Right cardiac atrium (tissue), 5 donors: ENCODE data around the gene RNF128. TPM values are rescaled to one million over a fixed set of nuclear protein-coding genes. Genes with fewer than 3 reads are reported as not detected.
A peak's percentile ranks its signal among the peaks of the same experiment; 100 is the strongest.

Experiments used
- ATAC-seq, 2 donors: fragments of 200-7000 bp; cut with Tn5 transposase; one replicate each; pipeline versions ENCODE4 v1.8.0 to v1.9.1; 2020; ENCODE audit warnings: moderate library complexity in 2 of 2, mild to moderate bottlenecking in 1 of 2
- DNase-seq, 3 donors: peaks; one replicate each; pipeline ENCODE4 v3.0.0-alpha.2; 2020
- H3K27ac ChIP-seq: one replicate; pipeline ENCODE4 v1.5.1; 2013; ENCODE audit warnings: mild to moderate bottlenecking, low read length, control low read depth, moderate library complexity
- H3K27me3 ChIP-seq: one replicate; pipeline ENCODE4 v1.6.1; 2013; ENCODE audit not compliant: control insufficient read depth, insufficient read depth
- H3K4me1 ChIP-seq: one replicate; pipeline ENCODE4 v1.6.1; 2013; ENCODE audit warnings: low read length; ENCODE audit not compliant: control insufficient read depth, insufficient read depth
- H3K4me3 ChIP-seq: one replicate; pipeline ENCODE4 v1.5.1; 2013; ENCODE audit warnings: low read length, control low read depth
- H3K9me3 ChIP-seq: one replicate; pipeline ENCODE4 v1.6.1; 2013; ENCODE audit warnings: low read length; ENCODE audit not compliant: control insufficient read depth
- WGBS: extraction: QIAGEN DNeasy Blood & Tissue Kit; methylation state at CpG from one replicate; pipeline ENCODE4 v1.1.7; 2013; 5-methylcytosine and 5-hydroxymethylcytosine counted together
- intact Hi-C, 4 donors: fragments of 100-400 bp; cut with DNase I; formaldehyde crosslinking; loops; one replicate each; pipeline versions ENCODE4 v1.11.0 to v1.14.0; 2022 to 2023
- polyA plus RNA-seq: library from polyadenylated mRNA; stranded (reverse); fragments of 200-250 nt; gene quantifications from one replicate; pipeline ENCODE4 v1.2.3, GENCODE V29; 2013
- total RNA-seq, 4 donors: library from RNA; stranded (reverse); fragmentation: NEBNext Ultra II Directional; extraction: Animal tissue kit (Norgen Biotek cat#: 25700); gene quantifications; one replicate each; pipeline ENCODE4 v1.2.1, GENCODE V29; 2021
- donor health status: healthy with polysubstance abuse.
- donor health status: DM: no; HTN: yes; CAD: no.
- donor health status: DM: no; HTN: no; CAD: no.
- donor health status: DM: no; HTN: yes; CAD: no; lungs with severe emphysema.
- donor health status: DM: yes; HTN: yes; CAD: no.

Gene RNF128
- total and polyA plus RNA-seq, 5 donors, result 0.25 to 2.1 (median 1.1) TPM

DNA sequence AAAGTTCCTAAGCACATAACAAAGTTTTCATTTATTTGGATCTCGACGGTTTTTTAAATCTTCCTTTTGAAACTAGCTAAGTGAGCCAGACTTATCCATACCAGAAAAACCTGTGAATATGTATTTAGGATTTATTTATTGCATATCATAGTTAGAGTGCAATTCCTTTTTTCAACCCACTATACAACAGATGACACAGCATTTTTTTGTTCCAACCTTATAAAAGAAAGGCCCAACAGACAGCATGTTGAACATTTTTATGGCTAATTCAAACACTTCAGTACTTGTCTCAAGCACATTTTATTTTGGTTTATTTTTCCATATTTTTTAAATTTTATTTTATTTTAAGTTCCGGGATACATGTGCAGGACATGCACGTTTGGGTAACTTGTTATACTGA, 15.1 kb upstream of the RNF128 start:
- ATAC-seq (no peak), DNase-seq (no peak)
- 81% methylated on average over 4 of the region's 4 CpGs for WGBS
- no peak overlapping the region for H3K27ac ChIP-seq
- H3K4me3 ChIP-seq, result no peak overlapping the region
- no peaks in the 10 kb centered on the region for H3K27me3 ChIP-seq
- H3K4me1 ChIP-seq, result no peaks in the 10 kb centered on the region
- intact Hi-C loops, result no loop called here
- no peaks in the 10 kb centered on the region for H3K9me3 ChIP-seq

DNA sequence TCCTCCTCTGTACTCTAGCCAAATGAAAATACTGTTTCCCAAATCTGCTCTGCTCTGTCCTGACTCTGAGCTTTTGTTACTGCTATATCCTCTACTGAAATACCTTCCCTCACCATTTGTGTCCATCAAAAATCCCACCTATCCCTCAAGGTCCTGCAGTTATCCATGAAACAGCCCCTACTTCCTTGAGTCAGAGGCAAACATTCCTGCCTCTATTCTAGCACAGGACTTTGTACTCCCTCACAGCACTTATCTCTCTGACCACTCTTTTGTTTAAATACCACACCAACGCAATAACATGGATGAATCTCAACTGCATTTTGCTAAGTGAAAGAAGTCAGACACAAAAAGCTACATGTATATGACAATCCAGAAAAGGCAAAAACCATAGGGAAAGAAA, 10.5 kb upstream of the RNF128 start:
- H3K27ac ChIP-seq, result no peak overlapping the region
- H3K27me3 ChIP-seq, result no peaks in the 10 kb centered on the region
- intact Hi-C loops, result no loop called here
- H3K9me3 ChIP-seq, result no peaks in the 10 kb centered on the region
- no peak overlapping the region for H3K4me3 ChIP-seq
- ATAC-seq (no peak), DNase-seq (no peak)
- H3K4me1 ChIP-seq, result no peaks in the 10 kb centered on the region
- WGBS, result 42% methylated on average over 1 of the region's 1 CpG

DNA sequence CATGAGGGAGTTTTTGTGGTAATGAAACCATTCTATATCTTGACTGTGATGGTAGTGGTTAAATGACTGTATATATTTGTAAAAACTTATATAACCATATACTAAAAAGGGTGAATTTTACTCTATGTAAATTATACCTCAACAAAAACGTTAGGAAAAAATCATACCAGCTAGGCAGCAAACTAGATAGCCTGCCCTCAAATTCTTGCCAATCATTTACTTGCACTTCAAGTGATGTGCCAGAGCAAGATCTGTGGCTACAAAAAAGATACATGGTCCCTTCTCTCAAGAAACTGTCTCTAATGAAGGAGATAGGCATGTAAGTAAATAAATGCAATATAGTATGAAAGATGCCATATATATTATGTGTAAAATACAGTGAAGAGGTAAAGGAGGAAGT, 10.0 kb upstream of the RNF128 start:
- Histone ChIP-seq H3K9me3 (no peaks in the 10 kb centered on the region), H3K4me3 (no peak overlapping the region), H3K27ac (no peak overlapping the region), H3K27me3 (no peaks in the 10 kb centered on the region), H3K4me1 (no peaks in the 10 kb centered on the region)
- intact Hi-C loops, result no loop called here
- 37% methylated on average over 1 of the region's 1 CpG for WGBS
- ATAC-seq (no peak), DNase-seq (no peak)

- no peak for DNase-seq
- no peaks in the 10 kb centered on the region for H3K27me3 ChIP-seq
- no peak overlapping the region for H3K27ac ChIP-seq
- no peak overlapping the region for H3K4me3 ChIP-seq
- intact Hi-C loops, result no loop called here
- no peaks in the 10 kb centered on the region for H3K4me1 ChIP-seq
- ATAC-seq, result no peak
- 76% methylated on average over 4 of the region's 4 CpGs for WGBS
- no peaks in the 10 kb centered on the region for H3K9me3 ChIP-seq
Observed at GRCh38 chrX:106718709-106719108, 7.8 kb upstream of the RNF128 start.

GRCh38 chrX:106725931-106726330, 570 bp upstream of the RNF128 start:
- no peak overlapping the region for H3K27ac ChIP-seq
- H3K4me3 ChIP-seq, result peak overlapping the region; percentile 55
- 7% methylated on average over 8 of the region's 8 CpGs for WGBS
- intact Hi-C loops, result no loop called here
- H3K4me1 ChIP-seq, result no peaks in the 10 kb centered on the region
- DNase-seq (no peak), ATAC-seq (no peak)
- H3K9me3 ChIP-seq, result no peaks in the 10 kb centered on the region
- no peaks in the 10 kb centered on the region for H3K27me3 ChIP-seq

- 82% methylated on average over 2 of the region's 2 CpGs for WGBS
- no peaks in the 10 kb centered on the region for H3K27me3 ChIP-seq
- intact Hi-C loops, result no loop called here
- no peaks in the 10 kb centered on the region for H3K9me3 ChIP-seq
- ATAC-seq (no peak), DNase-seq (no peak)
- H3K4me1 ChIP-seq, result no peaks in the 10 kb centered on the region
- H3K4me3 ChIP-seq, result no peak overlapping the region
- no peak overlapping the region for H3K27ac ChIP-seq
Observed at GRCh38 chrX:106728337-106728736, 1.8 kb downstream of the RNF128 start.

GRCh38 chrX:106730401-106730800, 3.9 kb downstream of the RNF128 start:
- ATAC-seq (no peak), DNase-seq (no peak)
- WGBS, result 85% methylated on average over 4 of the region's 4 CpGs
- no peaks in the 10 kb centered on the region for H3K4me1 ChIP-seq
- intact Hi-C loops, result no loop called here
- H3K27ac ChIP-seq, result no peak overlapping the region
- H3K4me3 ChIP-seq, result no peak overlapping the region
- no peaks in the 10 kb centered on the region for H3K27me3 ChIP-seq
- no peaks in the 10 kb centered on the region for H3K9me3 ChIP-seq

DNA sequence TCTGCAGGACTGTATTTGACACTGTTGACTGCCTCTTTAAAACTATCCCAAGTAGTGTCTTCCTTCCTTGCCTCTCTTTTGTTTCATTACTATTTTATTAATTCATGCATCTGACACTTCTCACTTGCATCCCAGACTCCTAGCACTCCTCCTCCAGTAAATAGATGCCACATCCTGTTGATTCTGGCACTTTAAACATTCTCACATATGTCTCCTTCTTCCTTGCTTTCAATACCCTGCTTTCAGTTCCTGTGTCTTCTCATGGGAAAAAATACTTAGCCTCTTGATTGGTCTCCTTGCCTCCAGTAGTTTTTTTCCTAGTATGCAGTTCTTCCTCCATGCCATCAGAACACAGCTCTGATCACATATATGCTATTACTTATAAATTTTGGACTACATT, 5.1 kb downstream of the RNF128 start:
- no peaks in the 10 kb centered on the region for H3K27me3 ChIP-seq
- H3K9me3 ChIP-seq, result no peaks in the 10 kb centered on the region
- no peak for ATAC-seq
- H3K4me3 ChIP-seq, result no peak overlapping the region
- no peaks in the 10 kb centered on the region for H3K4me1 ChIP-seq
- no peak for DNase-seq
- no peak overlapping the region for H3K27ac ChIP-seq
- intact Hi-C loops, result no loop called here

DNA sequence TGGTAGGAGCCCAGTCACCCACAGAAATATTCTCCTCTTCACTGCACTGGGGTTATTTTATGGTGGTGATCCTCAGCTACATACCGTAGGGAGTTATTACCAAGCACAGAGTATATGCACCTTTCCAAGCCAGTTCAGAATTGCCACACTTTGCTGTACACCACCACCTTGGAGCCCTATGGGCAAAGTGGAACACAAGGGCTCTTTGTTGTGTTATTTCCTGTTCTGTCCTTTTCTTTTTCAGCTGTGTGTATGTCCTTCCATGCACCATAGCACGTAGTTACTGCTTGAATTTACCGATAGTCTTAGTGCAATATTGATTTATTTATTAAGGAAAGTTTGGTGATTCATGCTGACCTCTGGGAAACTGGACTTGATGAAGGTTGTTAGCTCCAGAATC, 8.3 kb downstream of the RNF128 start:
- intact Hi-C loops, result no loop called here
- Histone ChIP-seq H3K4me3 (no peak overlapping the region), H3K27ac (no peak overlapping the region), H3K27me3 (no peaks in the 10 kb centered on the region), H3K9me3 (no peaks in the 10 kb centered on the region), H3K4me1 (no peaks in the 10 kb centered on the region)
- no peak for DNase-seq
- no peak for ATAC-seq
- WGBS, result 84% methylated on average over 3 of the region's 3 CpGs

- DNase-seq, result no peak
- Histone ChIP-seq H3K27ac (no peak overlapping the region), H3K4me1 (no peaks in the 10 kb centered on the region), H3K4me3 (no peak overlapping the region), H3K27me3 (no peaks in the 10 kb centered on the region), H3K9me3 (no peaks in the 10 kb centered on the region)
- intact Hi-C loops, result no loop called here
- WGBS, result 70% methylated on average over 2 of the region's 2 CpGs
- ATAC-seq, result no peak
Observed at GRCh38 chrX:106740193-106740780, 13.8 kb downstream of the RNF128 start.

DNA sequence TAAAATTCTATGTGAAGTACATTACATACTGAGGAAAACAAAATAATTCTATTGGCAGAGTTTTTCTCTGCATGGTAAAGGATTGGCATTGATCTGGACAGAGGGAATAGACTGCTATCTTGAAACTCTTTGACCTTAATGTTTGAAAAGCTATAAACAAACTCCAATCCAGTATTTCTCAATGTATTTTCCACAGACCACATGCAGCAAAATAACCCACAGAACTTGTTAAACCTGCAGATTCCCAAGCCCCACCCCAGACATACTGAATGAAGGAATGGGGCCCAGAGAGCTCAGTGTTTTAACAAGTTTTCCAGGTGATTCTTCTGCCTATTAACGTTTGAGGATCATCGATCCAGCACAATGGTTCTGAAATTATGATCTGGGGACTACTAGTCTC, 15.7 kb downstream of the RNF128 start:
- no peak for ATAC-seq
- H3K9me3 ChIP-seq, result no peaks in the 10 kb centered on the region
- 89% methylated on average over 2 of the region's 2 CpGs for WGBS
- no peak for DNase-seq
- no peaks in the 10 kb centered on the region for H3K27me3 ChIP-seq
- H3K4me1 ChIP-seq, result no peaks in the 10 kb centered on the region
- intact Hi-C loops, result no loop called here
- H3K27ac ChIP-seq, result no peak overlapping the region
- H3K4me3 ChIP-seq, result no peak overlapping the region

DNA sequence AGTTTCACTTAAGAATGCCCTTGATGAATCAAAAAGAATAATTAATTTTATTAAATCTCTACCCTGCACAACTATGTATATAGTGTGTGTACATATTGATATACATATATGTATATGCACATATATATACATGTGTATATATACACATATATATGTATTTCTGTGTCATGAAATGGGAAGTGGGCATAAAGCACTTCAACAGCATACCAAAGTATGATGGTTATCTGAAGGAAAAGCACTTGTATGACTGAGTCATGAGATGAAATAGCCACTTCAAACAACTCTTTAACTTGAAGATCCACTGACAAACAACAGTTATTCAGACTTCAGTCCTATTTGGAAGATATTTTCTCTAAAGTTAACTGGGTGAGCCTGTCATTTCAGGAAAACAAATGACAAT, 16.3 kb downstream of the RNF128 start:
- Histone ChIP-seq H3K9me3 (no peaks in the 10 kb centered on the region), H3K4me1 (no peaks in the 10 kb centered on the region), H3K27me3 (no peaks in the 10 kb centered on the region), H3K27ac (no peak overlapping the region), H3K4me3 (no peak overlapping the region)
- intact Hi-C loops, result no loop called here
- DNase-seq (no peak), ATAC-seq (no peak)
